ENCODE data around the gene CA9.

DNA sequence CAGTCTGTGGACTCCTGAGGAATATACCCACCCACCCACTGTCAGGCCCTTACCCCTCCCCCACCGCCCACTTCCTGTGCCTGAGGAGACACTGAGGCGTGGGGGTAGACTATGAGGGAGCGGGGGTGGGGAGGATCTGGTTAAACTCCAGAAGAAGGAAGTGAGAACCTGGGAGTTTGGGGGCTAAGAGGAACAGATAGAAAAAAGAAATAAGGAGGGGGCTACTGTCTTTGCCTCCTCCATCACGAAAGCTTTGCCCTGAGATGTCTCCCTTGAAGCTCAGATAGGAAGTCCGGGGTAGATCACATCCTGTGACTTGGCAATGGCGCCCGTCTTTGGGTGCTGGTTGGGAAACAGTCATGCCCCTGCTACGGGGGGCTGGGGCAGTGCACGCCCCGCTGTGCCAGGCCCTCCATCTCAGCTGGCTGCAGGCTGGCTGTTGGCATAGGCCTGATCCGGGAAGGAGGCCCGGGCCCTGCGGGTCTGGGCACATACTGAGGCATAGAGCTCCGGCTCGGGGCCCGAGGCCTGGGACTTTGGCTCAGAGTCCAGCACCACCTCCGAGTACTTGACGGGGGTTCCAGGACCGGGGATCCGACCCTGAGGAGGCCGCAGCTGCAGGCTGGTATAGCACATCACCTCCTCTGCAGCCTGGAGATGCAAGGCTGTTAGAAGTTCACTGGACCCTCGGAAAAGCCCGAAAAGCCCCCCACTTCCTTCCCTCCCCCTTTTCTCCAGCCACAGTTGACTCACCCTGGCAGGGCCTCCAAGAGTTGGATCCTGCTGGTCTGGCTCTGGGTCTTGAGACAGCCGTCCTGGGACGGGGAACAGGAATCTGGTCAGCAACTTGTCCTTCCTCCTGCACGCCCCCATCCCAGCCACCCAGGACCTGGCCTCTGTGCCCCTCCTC is 24.0 kb upstream of the CA9 start:
- TF ChIP-seq, protein P1, sequence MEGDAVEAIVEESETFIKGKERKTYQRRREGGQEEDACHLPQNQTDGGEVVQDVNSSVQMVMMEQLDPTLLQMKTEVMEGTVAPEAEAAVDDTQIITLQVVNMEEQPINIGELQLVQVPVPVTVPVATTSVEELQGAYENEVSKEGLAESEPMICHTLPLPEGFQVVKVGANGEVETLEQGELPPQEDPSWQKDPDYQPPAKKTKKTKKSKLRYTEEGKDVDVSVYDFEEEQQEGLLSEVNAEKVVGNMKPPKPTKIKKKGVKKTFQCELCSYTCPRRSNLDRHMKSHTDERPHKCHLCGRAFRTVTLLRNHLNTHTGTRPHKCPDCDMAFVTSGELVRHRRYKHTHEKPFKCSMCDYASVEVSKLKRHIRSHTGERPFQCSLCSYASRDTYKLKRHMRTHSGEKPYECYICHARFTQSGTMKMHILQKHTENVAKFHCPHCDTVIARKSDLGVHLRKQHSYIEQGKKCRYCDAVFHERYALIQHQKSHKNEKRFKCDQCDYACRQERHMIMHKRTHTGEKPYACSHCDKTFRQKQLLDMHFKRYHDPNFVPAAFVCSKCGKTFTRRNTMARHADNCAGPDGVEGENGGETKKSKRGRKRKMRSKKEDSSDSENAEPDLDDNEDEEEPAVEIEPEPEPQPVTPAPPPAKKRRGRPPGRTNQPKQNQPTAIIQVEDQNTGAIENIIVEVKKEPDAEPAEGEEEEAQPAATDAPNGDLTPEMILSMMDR (IDR thresholded peaks at IDR 0.05; ENCODE audit: low read depth, low read length): no peak
- no peak for TF ChIP-seq EZH2phosphoT487 (IDR thresholded peaks at IDR 0.05; ENCODE audit: low read depth)

Measured in OCI-LY3 (cell line).